22Rv1 (cell line): ENCODE results near the gene EFCAB8.

Experiments used
- H3K27ac ChIP-seq: fragments of 450-650 bp; 2 replicates; pipeline ENCODE4 v1.5.1; 2017
- ZFX ChIP-seq: fragments of 450-650 bp; IDR thresholded peaks from 2 replicates; pipeline ENCODE4 v1.6.1; 2017; ENCODE audit warnings: antibody characterized with exemption, borderline replicate concordance
- TF ChIP-seq, protein P1 (sequence below): fragments of 450-650 bp; IDR thresholded peaks from 2 replicates; pipeline ENCODE4 v1.5.1; 2017; ENCODE audit warnings: mild to moderate bottlenecking

EFCAB8 gene

DNA sequence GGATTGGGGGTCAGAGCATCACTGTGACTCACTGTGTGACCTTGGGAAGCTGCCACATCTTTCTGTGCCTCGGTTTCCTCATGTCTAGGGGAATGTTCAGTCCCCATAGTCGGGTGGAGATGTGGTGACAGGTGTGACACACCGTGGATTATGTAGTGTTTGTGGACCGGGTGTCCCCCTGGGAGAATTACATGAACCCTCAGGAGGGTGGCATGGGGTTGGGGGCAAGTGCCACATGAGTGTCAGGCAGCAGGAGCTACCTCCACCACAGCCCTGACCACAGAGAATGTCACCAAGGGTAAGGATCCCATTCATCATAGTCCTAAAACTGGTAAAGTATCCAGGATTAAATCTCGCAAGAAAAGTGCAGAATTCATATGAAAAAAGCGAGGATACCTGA lies 122.3 kb downstream of the EFCAB8 start:
- H3K27ac ChIP-seq: no peak overlapping the region
- TF ChIP-seq, protein P1, sequence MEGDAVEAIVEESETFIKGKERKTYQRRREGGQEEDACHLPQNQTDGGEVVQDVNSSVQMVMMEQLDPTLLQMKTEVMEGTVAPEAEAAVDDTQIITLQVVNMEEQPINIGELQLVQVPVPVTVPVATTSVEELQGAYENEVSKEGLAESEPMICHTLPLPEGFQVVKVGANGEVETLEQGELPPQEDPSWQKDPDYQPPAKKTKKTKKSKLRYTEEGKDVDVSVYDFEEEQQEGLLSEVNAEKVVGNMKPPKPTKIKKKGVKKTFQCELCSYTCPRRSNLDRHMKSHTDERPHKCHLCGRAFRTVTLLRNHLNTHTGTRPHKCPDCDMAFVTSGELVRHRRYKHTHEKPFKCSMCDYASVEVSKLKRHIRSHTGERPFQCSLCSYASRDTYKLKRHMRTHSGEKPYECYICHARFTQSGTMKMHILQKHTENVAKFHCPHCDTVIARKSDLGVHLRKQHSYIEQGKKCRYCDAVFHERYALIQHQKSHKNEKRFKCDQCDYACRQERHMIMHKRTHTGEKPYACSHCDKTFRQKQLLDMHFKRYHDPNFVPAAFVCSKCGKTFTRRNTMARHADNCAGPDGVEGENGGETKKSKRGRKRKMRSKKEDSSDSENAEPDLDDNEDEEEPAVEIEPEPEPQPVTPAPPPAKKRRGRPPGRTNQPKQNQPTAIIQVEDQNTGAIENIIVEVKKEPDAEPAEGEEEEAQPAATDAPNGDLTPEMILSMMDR: no peak
- TF ChIP-seq ZFX: no peak

DNA sequence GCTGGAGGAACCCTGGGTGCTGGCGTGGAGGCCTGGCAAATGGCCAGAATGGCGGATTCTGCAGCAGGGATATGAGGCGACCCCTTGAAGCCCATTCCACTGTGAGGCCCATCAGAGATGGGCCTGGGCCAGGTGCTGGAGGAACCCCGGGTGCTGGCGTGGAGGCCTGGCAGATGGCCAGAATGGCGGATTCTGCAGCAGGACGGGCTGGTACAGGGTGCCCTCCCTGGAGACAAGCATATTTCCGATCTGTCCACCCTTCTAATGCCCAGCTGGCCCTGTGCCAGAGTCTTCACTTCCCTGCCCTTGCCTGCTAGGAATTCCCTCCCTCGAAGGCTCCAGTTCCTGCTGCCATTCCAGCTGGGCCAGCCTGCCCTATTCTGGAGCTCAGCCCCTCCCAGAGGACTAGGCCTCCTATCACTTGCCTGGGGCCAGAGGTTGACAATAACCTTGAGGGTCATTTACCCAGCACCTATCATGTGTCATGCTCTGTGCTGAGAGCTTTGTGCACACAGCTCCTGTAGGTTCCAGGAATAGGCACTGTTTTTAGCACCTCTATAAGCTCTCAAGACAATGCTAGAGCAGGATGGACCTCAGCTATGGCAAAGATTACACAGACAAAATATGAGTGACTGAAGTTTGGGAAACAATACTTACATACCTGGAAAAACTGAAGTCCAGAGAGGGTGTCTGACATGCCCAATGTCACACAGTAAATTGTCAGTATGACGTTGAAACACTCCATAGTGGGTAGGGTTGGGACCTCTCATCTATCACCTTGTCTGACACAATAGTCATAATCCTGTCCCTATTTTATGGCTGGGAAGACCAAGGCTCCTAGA lies 124.1 kb downstream of the EFCAB8 start:
- H3K27ac ChIP-seq: no peak overlapping the region
- TF ChIP-seq, protein P1: no peak
- TF ChIP-seq ZFX: no peak

DNA sequence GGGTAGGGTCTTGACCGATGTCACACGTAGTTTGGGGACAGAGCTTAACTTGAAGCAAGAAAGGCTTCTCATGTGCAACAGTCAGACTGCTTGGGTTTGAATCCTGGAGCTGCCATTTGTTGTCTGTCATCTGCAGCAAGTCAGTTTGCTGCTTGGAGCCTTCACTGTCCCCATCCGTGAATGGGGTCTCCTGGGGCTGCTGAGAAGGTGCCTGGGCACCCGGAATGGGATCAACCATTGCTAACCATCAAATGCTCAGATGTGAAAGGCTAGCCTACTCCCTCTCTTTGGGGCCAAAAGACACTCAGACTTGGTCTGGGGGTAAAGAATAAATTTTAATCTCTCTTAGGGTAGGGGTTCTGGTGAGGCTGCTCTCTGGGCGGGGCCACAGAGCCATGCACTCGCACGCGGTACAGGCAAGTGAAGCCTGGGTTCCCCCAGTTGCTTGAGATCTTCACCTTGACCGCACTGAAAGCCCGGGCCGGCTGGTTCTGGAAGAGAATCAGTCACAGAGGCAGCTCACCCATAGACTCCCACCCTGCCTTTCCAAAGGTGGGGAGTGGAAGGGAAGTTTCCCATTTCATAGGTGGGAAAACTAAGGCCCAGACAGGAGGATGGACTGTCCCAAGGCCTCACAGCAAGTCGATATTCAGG lies 124.9 kb downstream of the EFCAB8 start:
- TF ChIP-seq ZFX: no peak
- TF ChIP-seq, protein P1: no peak

DNA sequence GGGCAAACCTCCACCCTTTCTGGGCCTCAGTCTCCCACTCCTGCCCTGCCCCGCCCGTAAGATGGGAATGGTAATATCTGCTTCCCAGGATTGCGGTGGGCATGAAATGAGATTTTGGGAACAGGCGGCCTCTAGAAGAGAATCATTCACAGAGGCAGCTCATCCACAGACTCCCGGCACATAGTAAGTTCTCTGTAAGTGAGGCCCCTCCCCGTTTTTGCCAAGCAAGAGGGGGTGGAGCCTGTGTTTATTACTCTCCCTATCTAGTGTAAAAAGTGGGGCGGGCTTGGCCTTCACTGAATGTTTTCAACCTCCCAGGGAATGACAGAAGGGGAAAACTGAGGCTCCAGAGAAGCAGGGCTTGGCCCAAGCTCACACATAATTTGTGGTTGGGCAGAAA lies 125.5 kb downstream of the EFCAB8 start:
- TF ChIP-seq, protein P1: no peak
- no peak for TF ChIP-seq ZFX
- H3K27ac ChIP-seq: no peak overlapping the region

More for the DNA sequence above, 124.9 kb downstream of the EFCAB8 start:
- no peak overlapping the region for H3K27ac ChIP-seq

DNA sequence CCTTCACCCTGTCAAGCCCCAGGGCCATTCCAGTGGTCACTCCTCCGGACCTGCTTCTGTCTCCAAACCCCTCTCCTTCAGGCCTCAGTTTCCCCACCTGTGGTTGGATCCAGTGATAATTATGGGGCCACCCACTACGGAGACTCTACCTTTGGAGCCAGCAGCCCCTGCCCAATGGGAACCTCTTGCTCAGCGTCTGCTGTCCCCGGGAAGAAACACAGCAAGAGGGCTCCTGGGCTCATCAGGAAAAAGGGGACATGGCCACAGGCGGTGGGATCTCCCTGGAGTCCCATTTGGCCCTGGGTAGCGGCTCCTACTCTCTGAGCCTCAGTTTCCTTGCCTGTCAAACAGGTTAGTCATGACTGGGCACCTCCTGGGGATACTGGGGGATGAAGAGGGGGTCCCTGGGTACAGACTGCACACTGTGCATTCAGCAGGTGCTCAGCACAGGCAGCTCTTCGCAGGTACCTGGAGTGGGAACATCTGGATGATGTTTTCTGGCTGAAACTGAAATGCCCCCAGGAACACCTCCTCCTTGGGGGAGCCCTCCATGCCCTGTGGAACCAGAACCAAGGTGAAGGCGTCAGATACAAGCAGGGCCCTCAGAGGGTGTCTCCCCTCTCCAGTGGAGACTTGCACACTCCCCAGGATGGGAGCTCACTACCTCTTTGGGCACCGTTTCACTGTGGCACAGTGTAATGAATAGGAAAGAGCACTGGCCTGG lies 126.1 kb downstream of the EFCAB8 start:
- no peak for TF ChIP-seq ZFX
- TF ChIP-seq, protein P1: no peak
- H3K27ac ChIP-seq: no peak overlapping the region

DNA sequence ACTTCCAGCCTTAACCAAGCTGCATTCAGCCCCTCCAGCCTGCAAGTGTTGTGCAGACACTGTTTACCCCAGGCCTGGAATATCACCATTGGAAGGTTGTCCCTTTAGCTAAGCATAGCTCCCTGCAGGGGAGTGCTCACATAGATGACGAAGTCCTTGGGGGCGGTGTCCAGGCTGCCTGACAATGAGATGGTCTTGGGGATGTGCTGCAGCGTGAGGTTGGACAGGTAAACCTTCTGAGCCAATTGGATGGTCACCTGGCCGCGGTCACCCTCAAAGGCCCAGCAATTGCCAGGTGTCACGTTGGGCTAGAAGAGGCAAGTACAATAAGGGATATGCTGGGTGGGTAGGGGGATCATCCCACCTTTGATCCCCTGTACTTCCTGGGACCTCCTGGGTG lies 126.9 kb downstream of the EFCAB8 start:
- TF ChIP-seq, protein P1: no peak
- TF ChIP-seq ZFX: no peak
- H3K27ac ChIP-seq: no peak overlapping the region
